ENCODE results near the gene HHAT.

Gene HHAT

DNA sequence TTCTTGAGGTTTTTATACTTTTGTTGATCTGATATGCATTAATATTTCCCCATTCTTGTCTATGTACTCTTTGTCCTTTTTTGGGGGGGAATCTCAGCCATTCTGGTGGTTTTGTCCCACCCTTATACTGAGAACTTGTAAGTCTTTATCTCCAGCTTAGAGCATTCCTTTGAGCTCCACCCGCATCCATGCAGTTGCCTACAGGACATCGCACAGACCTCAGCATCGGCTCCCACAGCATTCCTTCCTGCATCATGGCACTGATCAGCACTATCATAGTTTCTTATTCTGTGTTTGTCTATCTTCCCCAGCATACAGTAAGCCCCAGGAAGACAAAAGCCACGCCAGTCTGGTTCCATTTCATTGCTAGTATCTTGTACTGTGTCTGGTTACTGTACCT, 33.0 kb downstream of the HHAT start:
- no peak for DNase-seq

- DNase-seq = no peak
These were observed 33.8 kb downstream of the HHAT start for GRCh38 chr1:210362526-210362925.

- no peak for DNase-seq
These were observed 34.4 kb downstream of the HHAT start for GRCh38 chr1:210363119-210363518.

GRCh38 chr1:210364479-210364878, 35.8 kb downstream of the HHAT start:
- DNase-seq = no peak

DNA sequence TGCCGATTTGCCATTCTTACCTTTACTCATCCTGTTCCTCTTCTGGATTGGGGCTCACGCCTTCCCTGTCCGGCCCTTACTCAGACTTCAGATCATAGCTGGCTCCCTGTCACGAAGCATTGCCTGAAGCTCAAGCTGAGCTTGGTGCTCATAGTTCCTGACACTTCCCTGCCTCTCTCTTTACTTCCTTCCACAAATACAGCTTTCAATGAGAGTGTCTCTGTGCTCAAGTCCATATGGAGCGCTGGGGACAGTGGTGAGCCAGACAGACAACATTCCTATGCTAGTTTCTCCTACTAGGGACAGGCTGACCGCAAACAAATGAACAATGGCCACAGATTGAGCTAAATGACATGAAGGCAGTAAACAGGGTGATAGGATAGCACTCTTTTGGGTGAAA, 38.1 kb downstream of the HHAT start:
- DNase-seq = no peak

DNA sequence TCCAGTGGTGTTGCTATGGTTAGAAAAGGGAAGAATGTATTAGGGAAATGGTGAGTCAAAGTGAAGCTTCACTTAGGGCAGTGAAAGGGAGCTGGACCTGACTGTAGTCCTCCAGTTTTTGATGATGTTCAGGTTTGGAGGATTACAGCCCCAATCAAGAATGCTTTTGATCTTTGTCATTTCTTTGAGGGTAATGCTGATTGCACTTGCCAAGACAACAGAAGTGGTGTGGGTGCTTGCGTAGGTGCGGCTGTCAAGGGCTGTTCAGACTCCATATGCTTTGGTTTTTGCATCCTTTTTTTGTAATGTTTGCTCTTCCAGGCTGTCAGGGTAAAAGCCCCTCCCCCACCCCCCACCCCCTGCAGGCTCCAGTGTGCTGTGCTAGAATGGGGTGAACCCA, 38.9 kb downstream of the HHAT start:
- DNase-seq = no peak

DNA sequence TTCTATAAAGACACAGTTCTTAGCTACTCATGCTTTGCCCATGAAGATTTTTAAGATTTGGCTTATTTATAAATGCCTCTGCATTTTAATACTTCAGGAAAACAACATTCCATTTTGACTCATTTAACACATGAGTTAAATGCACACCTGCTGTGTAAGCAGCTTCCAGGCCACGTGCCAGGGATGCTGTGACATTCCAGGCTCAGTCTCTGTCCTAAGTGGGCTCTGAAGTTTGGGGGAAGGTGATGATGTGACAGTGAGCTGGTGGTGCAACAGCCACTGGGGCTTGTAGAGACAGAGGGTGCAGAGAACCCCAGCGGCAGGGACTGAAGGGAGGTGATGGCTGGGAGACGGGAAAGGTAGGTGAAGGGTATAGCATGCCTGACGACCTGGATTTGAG, 40.7 kb downstream of the HHAT start:
- DNase-seq = no peak

- no peak for DNase-seq
These were observed 43.2 kb downstream of the HHAT start for GRCh38 chr1:210371916-210372315.

DNA sequence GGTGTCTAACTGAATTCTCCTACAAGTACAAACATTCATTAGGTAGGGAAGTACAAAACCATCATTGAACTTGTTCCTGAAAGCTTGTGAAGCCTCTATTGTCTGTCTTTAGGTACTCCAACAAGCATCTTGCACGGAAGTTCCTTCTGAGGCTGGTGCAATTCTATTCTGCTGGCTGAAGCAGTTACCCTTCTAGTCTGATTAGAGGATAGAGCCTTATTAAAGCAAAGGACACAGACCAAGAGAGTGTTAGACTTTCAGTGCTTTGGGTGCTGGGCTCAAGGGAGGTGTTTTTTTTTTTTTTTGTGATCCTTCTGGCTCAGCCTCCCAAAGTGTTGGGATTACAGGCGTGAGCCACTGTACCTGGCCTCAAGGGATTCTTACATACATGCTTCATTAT, 43.8 kb downstream of the HHAT start:
- DNase-seq = no peak

- no peak for DNase-seq
These were observed 44.4 kb downstream of the HHAT start for GRCh38 chr1:210372931-210373627.

GRCh38 chr1:210373628-210373877, 44.9 kb downstream of the HHAT start:
- DNase-seq = no peak

- DNase-seq = peak; percentile 38
These were observed 45.3 kb downstream of the HHAT start for GRCh38 chr1:210373878-210374599.

- DNase-seq = no peak
These were observed 45.9 kb downstream of the HHAT start for GRCh38 chr1:210374600-210374953.

DNA sequence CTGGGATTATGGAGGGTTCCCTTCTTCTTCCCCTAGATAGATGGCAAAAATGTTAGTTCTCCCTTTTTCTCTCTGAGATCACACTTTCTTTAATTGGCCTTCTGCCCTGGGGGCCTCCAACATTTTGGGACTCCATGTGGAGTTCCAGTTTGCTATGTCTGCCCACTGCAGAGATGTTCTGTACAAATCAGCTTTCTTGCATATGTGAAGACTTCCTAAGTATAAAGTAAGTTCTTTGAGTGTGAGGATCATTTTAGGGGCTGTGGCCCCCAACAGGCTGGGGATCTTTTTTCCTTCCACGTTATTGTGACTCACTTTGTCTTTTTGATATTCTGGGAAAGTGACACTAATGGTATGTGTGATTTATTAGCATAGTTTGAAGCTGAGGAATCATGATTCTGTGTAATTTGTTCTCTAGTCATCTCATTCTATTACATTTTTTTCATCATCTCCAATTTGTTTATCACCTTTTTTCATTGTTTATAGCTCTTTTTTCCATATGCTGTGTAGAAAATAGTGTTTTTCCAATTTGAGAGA, 48.2 kb downstream of the HHAT start:
- no peak for DNase-seq

- no peak for DNase-seq
These were observed 49.1 kb downstream of the HHAT start for GRCh38 chr1:210377731-210378333.

GRCh38 chr1:210378736-210379135, 50.0 kb downstream of the HHAT start:
- no peak for DNase-seq

- no peak for DNase-seq
These were observed 53.2 kb downstream of the HHAT start for GRCh38 chr1:210381934-210382333.

DNA sequence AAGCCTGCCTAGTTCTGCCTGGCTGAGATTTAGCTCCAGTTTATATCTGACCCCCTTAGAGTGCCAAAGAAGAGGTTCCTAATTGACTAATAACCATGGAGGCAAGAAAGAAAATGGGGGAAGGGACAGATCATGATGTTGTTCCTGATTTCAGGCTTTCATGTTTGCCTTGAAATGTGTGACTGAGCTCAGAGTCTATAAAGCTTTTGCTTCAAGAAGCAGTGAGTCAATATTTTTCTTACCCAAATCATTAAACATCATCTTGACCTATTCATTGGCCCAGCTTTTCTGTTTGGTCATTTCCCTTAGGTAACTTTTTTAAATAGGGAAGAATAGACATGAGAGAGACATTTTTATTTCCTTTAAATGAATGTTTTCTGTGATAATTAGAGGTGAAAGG, 55.9 kb downstream of the HHAT start:
- DNase-seq = no peak

GRCh38 chr1:210385228-210385627, 56.5 kb downstream of the HHAT start:
- DNase-seq = no peak

DNA sequence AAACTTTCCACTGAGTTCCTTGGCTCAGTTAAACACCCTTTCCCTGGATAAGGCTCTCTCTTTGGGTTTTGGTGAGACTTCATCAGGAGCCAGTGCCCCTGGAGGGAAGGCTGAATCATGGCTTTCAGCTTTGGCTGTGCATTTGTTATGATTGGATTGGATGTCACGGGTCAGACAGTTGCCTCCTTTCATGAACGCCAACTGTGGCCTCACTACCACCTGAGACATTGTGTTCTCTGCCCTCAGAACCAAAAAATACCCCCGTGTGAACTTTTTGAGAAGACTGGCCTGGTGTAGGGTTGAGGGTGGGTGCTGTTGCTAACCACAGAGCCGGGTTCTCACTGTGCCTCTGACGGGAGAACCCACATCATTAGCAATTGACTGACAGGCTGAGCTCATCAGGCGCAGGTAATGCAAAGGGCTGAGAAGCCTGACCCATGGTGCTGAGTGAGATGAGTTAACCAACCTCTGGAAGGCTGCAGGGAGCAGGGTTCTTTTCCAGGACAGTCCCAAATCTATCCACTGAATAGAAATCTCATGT, 65.6 kb downstream of the HHAT start:
- no peak for DNase-seq

DNA sequence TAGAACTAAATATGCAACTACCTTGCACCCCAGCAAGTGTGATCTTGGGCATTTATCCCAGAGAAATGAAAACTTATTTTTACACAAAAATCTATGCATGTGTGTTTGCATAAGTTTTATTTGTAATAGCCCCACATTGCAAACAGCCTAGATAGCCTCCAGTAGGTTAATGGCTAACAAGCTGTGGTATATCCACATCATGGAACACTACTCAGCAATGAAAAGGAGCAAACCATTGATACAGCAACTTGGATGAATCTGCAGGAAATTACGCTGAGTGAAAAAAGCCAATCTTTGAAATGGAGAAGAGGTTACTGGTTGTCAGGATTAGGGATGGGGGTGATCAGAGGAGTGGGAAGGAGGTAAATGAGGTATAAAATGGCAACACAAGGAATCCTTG, 67.8 kb downstream of the HHAT start:
- no peak for DNase-seq

- DNase-seq = no peak
These were observed 68.5 kb downstream of the HHAT start for GRCh38 chr1:210397252-210397651.

DNA sequence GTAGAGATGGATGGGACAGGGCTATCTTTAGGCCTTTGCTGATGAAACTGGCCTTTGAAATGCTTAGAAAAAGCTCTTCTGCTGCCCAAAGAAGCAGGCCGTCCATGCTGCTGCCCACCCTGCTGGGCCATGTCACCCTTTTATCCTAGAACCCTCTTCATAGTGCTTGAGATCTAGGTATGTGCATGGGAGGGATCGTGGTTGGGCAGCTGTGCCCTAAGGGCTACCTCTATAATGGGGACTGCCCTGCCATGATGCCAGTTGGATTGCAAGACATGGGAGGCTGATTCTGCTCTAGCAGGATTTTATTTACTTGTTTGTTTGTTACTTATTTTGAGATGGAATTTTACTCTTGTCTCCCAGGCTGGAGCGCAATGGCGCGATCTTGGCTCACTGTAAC, 69.0 kb downstream of the HHAT start:
- DNase-seq = no peak

- no peak for DNase-seq
These were observed 69.8 kb downstream of the HHAT start for GRCh38 chr1:210398466-210398865.

Measured in activated T-cell treated with anti-CD3 and anti-CD28 coated beads for 4 hours (primary cell).